SK-N-SH (cell line): ENCODE measurements around the gene TRAF1. TPM values are rescaled to one million over a fixed set of nuclear protein-coding genes. Genes with fewer than 3 reads are reported as not detected.
A peak's percentile ranks its signal among the peaks of the same experiment; 100 is the strongest.

ENCODE experiments used
- CTCF ChIA-PET: fragments of 300-600, 350-600 bp; formaldehyde crosslinking; extraction: SDS; loops from one replicate; lab custom pipeline; 2021; lab: Yijun Ruan, JAX
- POLR2A ChIA-PET: fragments of 350-600 bp; sonication (Branson Sonifier 250); formaldehyde crosslinking; extraction: SDS; loops from one replicate; lab custom pipeline; 2020; ENCODE audit warnings: antibody characterized with exemption, inconsistent platforms; lab: Yijun Ruan, JAX
- DNase-seq: peaks from one replicate; pipeline ENCODE4 v3.0.0; 2012
- H2AFZ ChIP-seq: fragments of 200-600 bp; sonication (generic); 2 replicates; pipeline ENCODE4 v1.8.1; 2016; ENCODE audit warnings: antibody characterized with exemption, mild to moderate bottlenecking, low read depth
- H3F3A ChIP-seq: fragments of 200-600 bp; sonication (generic); replicated peaks from 2 replicates; pipeline ENCODE3; 2016; ENCODE audit warnings: antibody characterized with exemption, mild to moderate bottlenecking; ENCODE audit not compliant: insufficient read depth
- H3K27ac ChIP-seq, 2 experiments: fragments of 200-500 bp in 1 of 2; fragments of 200-600 bp in 1 of 2; sonication (Bioruptor generic) in 1 of 2; sonication (generic), shearing (Covaris generic) in 1 of 2; 2 replicates each; pipeline versions ENCODE4 v1.5.1 to v1.6.1; 2014 to 2016; ENCODE audit warnings: low read depth in 2 of 2, inconsistent platforms in 1 of 2, low read length in 1 of 2, mild to moderate bottlenecking in 1 of 2, mixed read lengths in 1 of 2
- H3K27me3 ChIP-seq: fragments of 200-600 bp; sonication (generic), shearing (Covaris generic); 2 replicates; pipeline ENCODE4 v1.6.1; 2016; ENCODE audit warnings: mixed run types; ENCODE audit not compliant: insufficient read depth
- H3K36me3 ChIP-seq, 2 experiments: fragments of 200-500 bp in 1 of 2; fragments of 200-600 bp in 1 of 2; sonication (Bioruptor generic) in 1 of 2; sonication (generic) in 1 of 2; replicated peaks in 1 of 2; 2 replicates each; pipeline versions ENCODE3 to v1.5.1; 2014 to 2016; ENCODE audit warnings: low read length in 1 of 2, mild to moderate bottlenecking in 1 of 2; ENCODE audit not compliant: insufficient read depth in 2 of 2, control insufficient read depth in 1 of 2
- H3K4me1 ChIP-seq, 2 experiments: fragments of 200-500 bp in 1 of 2; fragments of 200-600 bp in 1 of 2; sonication (Bioruptor generic) in 1 of 2; sonication (generic), shearing (Covaris generic) in 1 of 2; 2 replicates each; pipeline versions ENCODE4 v1.5.1 to v1.6.1; 2014 to 2016; ENCODE audit warnings: low read depth in 1 of 2, low read length in 1 of 2, mixed run types in 1 of 2; ENCODE audit not compliant: insufficient read depth in 2 of 2, control insufficient read depth in 1 of 2
- H3K4me2 ChIP-seq: fragments of 200-600 bp; sonication (generic), shearing (Covaris generic); 2 replicates; pipeline ENCODE4 v1.6.1; 2017; ENCODE audit warnings: mixed run types
- H3K4me3 ChIP-seq, 2 experiments: fragments of 200-500 bp in 1 of 2; fragments of 200-600 bp in 1 of 2; sonication (Bioruptor generic) in 1 of 2; sonication (generic), shearing (Covaris generic) in 1 of 2; 2 replicates each; pipeline versions ENCODE4 v1.5.1 to v1.8.1; 2014 to 2016; ENCODE audit warnings: low read depth in 2 of 2, inconsistent platforms in 1 of 2, low read length in 1 of 2, mild to moderate bottlenecking in 1 of 2, mixed read lengths in 1 of 2, moderate library complexity in 1 of 2
- H3K79me2 ChIP-seq: fragments of 200-600 bp; sonication (generic); 2 replicates; pipeline ENCODE4 v1.8.1; 2017; ENCODE audit warnings: mild to moderate bottlenecking; ENCODE audit not compliant: insufficient read depth
- H3K9ac ChIP-seq: fragments of 200-600 bp; sonication (generic); 2 replicates; pipeline ENCODE4 v1.6.1; 2017; ENCODE audit warnings: mixed run types
- H3K9me2 ChIP-seq: fragments of 200-600 bp; sonication (generic); 2 replicates; pipeline ENCODE4 v1.6.1; 2017; ENCODE audit warnings: mixed run types
- H3K9me3 ChIP-seq: fragments of 200-600 bp; sonication (generic); 2 replicates; pipeline ENCODE4 v1.6.1; 2017; ENCODE audit warnings: mixed run types, mild to moderate bottlenecking, moderate library complexity
- H4K20me1 ChIP-seq: fragments of 200-600 bp; sonication (generic); 2 replicates; pipeline ENCODE4 v1.6.1; 2017; ENCODE audit warnings: mild to moderate bottlenecking, mixed run types; ENCODE audit not compliant: insufficient read depth
- CHD2 ChIP-seq: fragments of 150-350 bp; IDR thresholded peaks from 2 replicates; pipeline ENCODE4 v1.6.1; 2018; ENCODE audit warnings: low read length; ENCODE audit not compliant: partially characterized antibody
- FOSL2 ChIP-seq: IDR thresholded peaks from 2 replicates; pipeline ENCODE4 v1.4.0; 2012; ENCODE audit warnings: low read depth, mild to moderate bottlenecking, moderate library complexity, borderline replicate concordance
- FOXJ3 ChIP-seq: sonication (generic); formaldehyde crosslinking; IDR thresholded peaks from 2 replicates; pipeline ENCODE4 v1.5.1; 2020; ENCODE audit warnings: mild to moderate bottlenecking, missing genetic modification reagents
- FOXM1 ChIP-seq: IDR thresholded peaks from 2 replicates; pipeline ENCODE4 v1.4.0; 2012; ENCODE audit warnings: low read depth, mild to moderate bottlenecking
- NFIC ChIP-seq: IDR thresholded peaks from 2 replicates; pipeline ENCODE4 v1.4.0; 2012; ENCODE audit warnings: borderline replicate concordance
- NRF1 ChIP-seq: IDR thresholded peaks from 2 replicates; pipeline ENCODE4 v1.6.1; 2012; ENCODE audit warnings: low read depth, mild to moderate bottlenecking, low read length
- SMC3 ChIP-seq: IDR thresholded peaks from 2 replicates; pipeline ENCODE4 v1.6.1; 2012; ENCODE audit warnings: low read depth, low read length, improper control_type of control experiment
- TAF1 ChIP-seq: IDR thresholded peaks from 2 replicates; pipeline ENCODE4 v1.6.1; 2012; ENCODE audit warnings: low read depth, mild to moderate bottlenecking, low read length, moderate library complexity, borderline replicate concordance
- WGBS: methylation state at CpG from one replicate; pipeline ENCODE4 v1.1.6; 2017; ENCODE audit warnings: low lambda C conversion rate; 5-methylcytosine and 5-hydroxymethylcytosine counted together
- polyA plus RNA-seq, 3 experiments: library from polyadenylated mRNA; depleted of rRNA; stranded (reverse); fragments of >200 nt; gene quantifications; 2 replicates each; pipeline ENCODE4 v1.2.3, GENCODE V29; 2012
- TF ChIP-seq, protein P1 (sequence below): IDR thresholded peaks from 2 replicates; pipeline ENCODE4 v1.4.0; 2012; ENCODE audit warnings: low read depth, borderline replicate concordance
- TF ChIP-seq, protein P2 (sequence below): fragments of 150-350 bp; IDR thresholded peaks from 2 replicates; pipeline ENCODE4 v1.6.1; 2016; ENCODE audit warnings: mild to moderate bottlenecking, low read depth, low read length
- TF ChIP-seq, protein P3 (sequence below): IDR thresholded peaks from 2 replicates; pipeline ENCODE4; 2012
- TF ChIP-seq, protein P4 (sequence below): IDR thresholded peaks from 2 replicates; pipeline ENCODE4 v1.4.0; 2012; ENCODE audit warnings: low read depth

TRAF1 gene
- polyA plus RNA-seq, 1 of the 3 experiments (the other 2 are of a cell fraction) = 1.2 TPM

DNA sequence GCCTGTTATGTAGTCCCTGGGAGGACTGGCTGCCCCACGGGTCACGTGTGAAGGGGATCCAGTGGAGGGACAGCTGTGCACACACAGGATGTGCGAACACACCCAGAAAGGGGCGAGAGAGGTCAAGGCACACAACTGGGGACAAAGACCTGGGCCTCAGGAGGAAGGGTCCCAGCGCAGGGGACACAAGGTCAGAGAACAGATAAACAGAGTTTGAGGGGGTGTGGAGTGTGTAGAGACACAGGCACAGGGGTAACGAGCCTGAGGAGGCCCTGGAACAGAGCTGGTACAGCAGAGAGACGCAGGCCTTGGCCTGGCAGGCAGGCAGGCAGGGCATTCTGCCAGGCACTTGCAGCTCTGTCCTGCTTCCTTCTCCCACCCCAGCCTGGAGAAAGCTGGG lies 69.1 kb downstream of the TRAF1 start:
- Histone ChIP-seq H3K79me2 (no peaks in the 10 kb centered on the region), H3K9ac (no peak overlapping the region), H3K9me2 (no peaks in the 10 kb centered on the region), H3K4me1 (peaks cover 0 to 28% of the 10 kb centered on the region in 2 experiments; a peak in 2 of 4 replicates), H3K27me3 (no peaks in the 10 kb centered on the region), H3K27ac (peak overlapping the region in 1 of 2 experiments; percentile 1; a peak in 1 of 4 replicates), H3F3A (peaks cover 12% of the 10 kb centered on the region), H4K20me1 (no peaks in the 10 kb centered on the region), H2AFZ (no peak overlapping the region), H3K36me3 (peaks cover 20 to 44% of the 10 kb centered on the region in 2 experiments), H3K4me3 (no peak overlapping the region), H3K9me3 (no peaks in the 10 kb centered on the region), H3K4me2 (no peak overlapping the region)
- DNase-seq = no peak
- CTCF ChIA-PET = interaction anchor here (0.9 to 1.5 kb wide), 3 partner anchors 102 to 128 kb away, joined by 3 to 7 read pairs (median 3); no protein-coding TSS in a partner anchor
- WGBS = 100% methylated on average over 7 of the region's 7 CpGs
- no peak for TF ChIP-seq NFIC
- TF ChIP-seq CHD2 = no peak
- TF ChIP-seq, protein P1, sequence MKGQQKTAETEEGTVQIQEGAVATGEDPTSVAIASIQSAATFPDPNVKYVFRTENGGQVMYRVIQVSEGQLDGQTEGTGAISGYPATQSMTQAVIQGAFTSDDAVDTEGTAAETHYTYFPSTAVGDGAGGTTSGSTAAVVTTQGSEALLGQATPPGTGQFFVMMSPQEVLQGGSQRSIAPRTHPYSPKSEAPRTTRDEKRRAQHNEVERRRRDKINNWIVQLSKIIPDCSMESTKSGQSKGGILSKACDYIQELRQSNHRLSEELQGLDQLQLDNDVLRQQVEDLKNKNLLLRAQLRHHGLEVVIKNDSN = no peak
- TF ChIP-seq FOXJ3 (CRISPR knock-in tag) = no peak
- TF ChIP-seq FOXM1 = no peak
- POLR2A ChIA-PET = interaction anchor here (0.8 kb wide), 1 partner anchor 14 kb away, joined by 4 read pairs; no protein-coding TSS in a partner anchor

DNA sequence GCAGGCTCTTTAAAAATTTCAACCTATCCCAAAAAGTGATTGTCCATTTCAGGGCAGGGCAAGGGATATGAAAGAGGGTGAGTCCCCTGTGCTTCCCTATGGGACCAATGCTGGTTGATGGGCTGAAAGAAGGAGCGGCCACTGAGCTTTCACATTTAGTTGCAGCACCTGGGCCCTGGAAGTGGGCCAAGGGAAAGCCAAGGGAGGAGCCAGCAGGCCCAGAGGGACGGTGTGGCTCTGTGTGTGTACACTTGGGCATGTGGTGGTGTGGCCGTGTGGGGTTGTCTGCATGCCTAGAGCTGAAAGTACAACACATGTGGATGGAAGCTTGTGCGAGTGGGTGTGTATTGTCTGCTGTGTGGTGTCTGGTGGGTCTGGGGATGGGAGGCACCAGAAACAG lies 69.9 kb downstream of the TRAF1 start:
- POLR2A ChIA-PET = interaction anchor here (0.8 to 1.0 kb wide), 2 partner anchors 13 kb away, joined by 3 to 4 read pairs; no protein-coding TSS in a partner anchor
- Histone ChIP-seq H3K4me3 (no peak overlapping the region), H3K9me3 (no peaks in the 10 kb centered on the region), H2AFZ (no peak overlapping the region), H3K9ac (no peak overlapping the region), H3K4me1 (peaks cover 0 to 28% of the 10 kb centered on the region in 2 experiments; a peak in 2 of 4 replicates), H3F3A (peaks cover 16% of the 10 kb centered on the region), H3K4me2 (no peak overlapping the region), H3K27ac (peak overlapping the region in 1 of 2 experiments; percentile 0; a peak in 1 of 4 replicates), H3K9me2 (no peaks in the 10 kb centered on the region), H3K27me3 (no peaks in the 10 kb centered on the region), H3K79me2 (no peaks in the 10 kb centered on the region), H3K36me3 (peaks cover 20 to 38% of the 10 kb centered on the region in 2 experiments), H4K20me1 (no peaks in the 10 kb centered on the region)
- 96% methylated on average over 3 of the region's 4 CpGs for WGBS
- CTCF ChIA-PET = interaction anchor here (1.3 to 1.5 kb wide), 2 partner anchors 80 to 101 kb away, joined by 7 read pairs; no protein-coding TSS in a partner anchor
- DNase-seq = no peak
- TF ChIP-seq FOSL2 (no peak), TAF1 (no peak), NRF1 (no peak), FOXM1 (no peak), SMC3 (no peak)
- TF ChIP-seq, protein P2, sequence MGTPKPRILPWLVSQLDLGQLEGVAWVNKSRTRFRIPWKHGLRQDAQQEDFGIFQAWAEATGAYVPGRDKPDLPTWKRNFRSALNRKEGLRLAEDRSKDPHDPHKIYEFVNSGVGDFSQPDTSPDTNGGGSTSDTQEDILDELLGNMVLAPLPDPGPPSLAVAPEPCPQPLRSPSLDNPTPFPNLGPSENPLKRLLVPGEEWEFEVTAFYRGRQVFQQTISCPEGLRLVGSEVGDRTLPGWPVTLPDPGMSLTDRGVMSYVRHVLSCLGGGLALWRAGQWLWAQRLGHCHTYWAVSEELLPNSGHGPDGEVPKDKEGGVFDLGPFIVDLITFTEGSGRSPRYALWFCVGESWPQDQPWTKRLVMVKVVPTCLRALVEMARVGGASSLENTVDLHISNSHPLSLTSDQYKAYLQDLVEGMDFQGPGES = no peak
- TF ChIP-seq, protein P1 = no peak
- TF ChIP-seq, protein P3, sequence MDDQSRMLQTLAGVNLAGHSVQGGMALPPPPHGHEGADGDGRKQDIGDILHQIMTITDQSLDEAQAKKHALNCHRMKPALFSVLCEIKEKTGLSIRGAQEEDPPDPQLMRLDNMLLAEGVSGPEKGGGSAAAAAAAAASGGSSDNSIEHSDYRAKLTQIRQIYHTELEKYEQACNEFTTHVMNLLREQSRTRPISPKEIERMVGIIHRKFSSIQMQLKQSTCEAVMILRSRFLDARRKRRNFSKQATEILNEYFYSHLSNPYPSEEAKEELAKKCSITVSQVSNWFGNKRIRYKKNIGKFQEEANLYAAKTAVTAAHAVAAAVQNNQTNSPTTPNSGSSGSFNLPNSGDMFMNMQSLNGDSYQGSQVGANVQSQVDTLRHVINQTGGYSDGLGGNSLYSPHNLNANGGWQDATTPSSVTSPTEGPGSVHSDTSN = no peak
- TF ChIP-seq, protein P4, sequence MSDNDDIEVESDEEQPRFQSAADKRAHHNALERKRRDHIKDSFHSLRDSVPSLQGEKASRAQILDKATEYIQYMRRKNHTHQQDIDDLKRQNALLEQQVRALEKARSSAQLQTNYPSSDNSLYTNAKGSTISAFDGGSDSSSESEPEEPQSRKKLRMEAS = no peak
